HG02571 (cell line): ENCODE results near the gene STX7.
"Not testable (repeated sequence)": the region's sequence is repeated elsewhere in the genome, so short reads cannot be mapped to it uniquely, and the experiment has no call there.

Experiments
- ATAC-seq: cut with Tn5 transposase; IDR thresholded peaks from one replicate; pipeline ENCODE4 v1.9.1; 2021; ENCODE audit warnings: mild to moderate bottlenecking, moderate library complexity; ENCODE audit not compliant: unreplicated experiment

STX7 gene

DNA sequence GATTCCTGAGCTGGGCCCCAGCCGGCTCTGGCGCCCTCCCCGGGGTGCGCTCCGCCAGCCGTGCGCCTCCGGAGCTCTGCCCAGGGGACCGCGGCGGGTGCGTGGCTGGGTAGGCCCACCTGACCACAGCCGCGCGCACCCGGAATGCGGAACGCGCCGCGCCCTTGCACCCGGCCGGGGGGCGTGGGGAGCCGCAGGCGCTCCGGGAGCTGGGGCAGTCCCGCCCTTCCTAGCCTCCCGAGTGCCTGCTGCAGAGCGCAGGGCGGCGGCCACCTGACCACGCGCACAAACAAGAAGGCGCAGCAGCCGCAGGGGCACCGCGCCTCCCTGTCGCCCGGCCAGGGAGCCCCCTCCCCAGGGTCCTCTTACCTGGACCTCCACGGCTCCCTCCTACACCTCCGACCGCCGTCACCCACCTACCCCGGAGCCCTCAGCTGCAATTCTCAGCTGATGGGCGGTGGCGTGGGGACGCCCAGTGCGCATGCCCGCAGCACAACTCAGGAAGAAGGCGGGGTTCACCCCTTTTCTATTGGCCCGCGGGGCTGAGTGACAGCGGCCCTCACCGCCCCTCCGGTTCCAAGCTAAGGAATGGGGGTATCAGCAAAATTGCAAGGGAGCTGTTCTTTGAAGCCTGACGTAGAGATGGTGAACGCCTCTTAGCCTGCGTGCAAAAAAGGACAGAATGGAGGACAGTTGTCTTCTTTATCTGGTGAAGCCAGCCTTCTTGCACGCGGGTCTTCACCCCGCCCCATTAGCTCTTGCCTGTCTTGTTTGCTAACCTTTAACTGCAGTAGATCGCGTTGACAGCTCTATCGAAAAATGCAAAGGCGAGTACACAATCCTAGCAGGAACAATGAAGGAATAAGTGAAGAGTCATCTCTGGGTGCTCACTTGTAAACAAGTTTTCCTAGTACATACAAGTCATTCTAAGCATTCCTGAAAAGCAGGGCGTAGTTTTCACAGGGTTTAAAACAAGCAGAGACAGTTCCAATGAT, at the start of gene STX7:
Gene STX7 (minus strand): TSS at position 479 of the 995 bp plus-strand sequence. CDS start 9,586 bp downstream, outside the sequence.
- ATAC-seq: peak; percentile 94

GRCh38 chr6:132560087-132560486, 47.2 kb upstream of the STX7 start:
- ATAC-seq: not testable (repeated sequence)

DNA sequence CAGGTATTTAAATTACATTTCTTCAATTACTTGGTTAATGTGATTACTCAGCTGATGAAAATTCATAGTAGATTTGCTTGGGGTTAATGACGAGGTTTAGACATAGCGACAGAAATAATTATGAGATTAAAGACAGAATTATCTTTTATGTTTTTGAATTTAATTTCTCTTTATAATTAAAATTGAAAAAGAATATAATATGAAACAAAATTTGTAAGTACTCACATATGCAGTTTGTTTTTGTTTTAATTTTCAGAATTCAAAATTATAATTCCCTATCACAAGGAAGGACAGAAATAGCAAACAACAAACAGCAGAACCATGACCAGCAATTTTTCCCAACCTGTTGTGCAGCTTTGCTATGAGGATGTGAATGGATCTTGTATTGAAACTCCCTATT, 39.5 kb upstream of the STX7 start, which contains the start of gene TAAR8:
Gene TAAR8 (plus strand): TSS at position 301 of the 400 bp plus-strand sequence. CDS start 21 bp downstream, at position 322.
- no peak for ATAC-seq

DNA sequence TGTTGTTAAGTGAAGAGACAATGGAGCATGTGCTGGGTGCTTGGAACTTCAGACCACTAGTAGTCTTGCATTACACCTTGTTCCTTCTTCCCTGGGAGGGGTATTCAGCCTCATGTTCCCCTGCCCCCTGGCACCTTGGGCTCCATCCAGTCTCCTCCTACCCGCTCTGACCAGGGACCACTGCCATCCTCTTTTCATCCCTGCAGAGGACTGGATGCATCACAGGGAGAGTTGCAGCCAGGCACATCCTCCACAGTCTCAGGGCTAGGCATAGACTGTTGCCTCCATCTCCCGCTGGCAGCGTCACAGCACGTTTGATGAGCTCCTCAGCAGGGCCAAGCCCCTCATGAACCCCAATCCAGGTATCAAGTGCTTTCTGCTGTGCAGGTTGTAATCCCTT, 38.3 kb upstream of the STX7 start:
- ATAC-seq: no peak

GRCh38 chr6:132548746-132549463, 36.0 kb upstream of the STX7 start:
- ATAC-seq: no peak

GRCh38 chr6:132544826-132545225, 31.9 kb upstream of the STX7 start:
- ATAC-seq: no peak

DNA sequence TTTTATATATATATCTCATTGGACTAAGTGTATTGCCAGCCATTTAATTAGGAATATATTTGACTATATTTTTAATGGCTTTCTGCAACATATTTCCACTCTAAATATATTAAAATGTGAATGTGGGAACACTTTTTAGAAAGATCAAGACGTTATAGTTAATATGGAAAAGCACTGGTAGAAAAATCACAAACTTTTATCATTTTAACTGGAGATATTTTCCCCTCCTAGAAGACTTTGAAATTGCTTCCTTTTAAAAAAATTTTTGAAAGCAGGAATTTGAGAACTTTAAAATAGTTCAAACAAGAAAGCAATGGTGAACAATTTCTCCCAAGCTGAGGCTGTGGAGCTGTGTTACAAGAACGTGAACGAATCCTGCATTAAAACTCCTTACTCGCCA, 25.1 kb upstream of the STX7 start, which contains the start of gene TAAR9:
Gene TAAR9 (plus strand): TSS at position 301 of the 400 bp plus-strand sequence. CDS start 13 bp downstream, at position 314.
- ATAC-seq: no peak

DNA sequence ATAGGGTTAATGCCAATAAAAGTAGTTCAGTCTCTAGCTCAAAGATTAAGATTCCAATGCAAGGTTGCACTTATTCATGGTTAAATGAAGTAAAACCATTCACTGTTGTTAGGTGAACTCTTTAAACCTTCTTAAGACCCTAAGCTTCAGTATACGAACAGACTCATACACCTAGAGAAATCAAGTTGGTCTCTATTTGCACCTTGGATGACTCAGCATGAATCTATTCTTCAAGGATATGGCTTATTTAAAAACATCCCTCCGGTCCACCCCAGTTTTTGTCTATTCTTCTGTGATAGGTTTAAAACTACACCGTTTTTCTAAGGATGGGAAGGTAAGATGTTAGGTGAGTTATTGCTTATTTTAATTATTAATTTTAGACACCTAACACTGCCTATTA, 24.2 kb upstream of the STX7 start:
- ATAC-seq: no peak

DNA sequence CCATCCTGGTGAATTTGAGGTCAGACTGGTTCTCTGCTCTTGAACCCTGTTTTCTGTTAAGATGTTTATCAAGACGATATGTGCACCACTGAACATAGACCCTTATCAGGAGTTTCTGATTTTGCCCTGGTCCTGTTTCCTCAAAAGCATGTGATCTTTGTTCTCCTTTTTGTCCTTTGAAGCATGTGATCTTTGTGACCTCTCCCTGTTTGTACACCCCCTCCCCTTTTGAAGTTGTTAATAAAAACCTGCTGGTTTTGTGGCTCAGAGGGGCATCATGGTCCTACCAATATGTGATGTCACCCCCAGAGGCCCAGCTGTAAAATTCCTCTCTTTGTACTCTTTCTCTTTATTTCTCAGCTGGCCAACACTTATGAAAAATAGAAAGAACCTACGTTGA, 21.6 kb upstream of the STX7 start:
- ATAC-seq: not testable (repeated sequence)

DNA sequence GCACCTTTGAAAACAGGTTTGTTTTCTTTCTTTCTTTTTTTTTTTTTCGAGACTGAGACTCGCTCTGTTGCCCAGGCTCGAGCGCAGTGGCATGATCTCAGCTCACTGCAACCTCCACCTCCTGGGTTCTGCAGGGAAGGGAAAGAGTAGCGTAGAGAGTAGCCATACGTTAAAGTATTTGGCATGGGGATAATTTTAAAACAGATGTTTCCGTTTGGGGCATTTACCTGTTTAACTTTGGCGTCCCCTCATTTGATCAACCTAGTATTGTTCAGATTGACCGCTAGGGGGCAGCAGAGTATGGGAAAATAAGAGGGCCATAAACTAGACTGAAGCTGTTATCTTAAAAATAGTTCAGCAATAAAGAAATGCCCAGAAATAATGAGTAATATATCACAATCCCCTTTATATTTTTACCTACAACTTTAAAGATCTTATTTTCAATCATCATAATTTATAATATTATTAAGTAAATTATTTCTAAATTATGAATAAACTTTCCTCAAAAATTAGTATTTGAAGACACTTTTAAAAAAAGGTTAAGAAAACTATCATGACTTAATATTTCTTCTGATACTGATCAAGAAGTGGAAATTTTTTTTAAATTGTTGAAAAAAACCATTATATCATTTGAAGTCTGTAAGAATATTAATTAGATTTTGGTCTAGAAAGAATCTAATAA, 17.5 kb upstream of the STX7 start:
- ATAC-seq: peak; percentile 94

DNA sequence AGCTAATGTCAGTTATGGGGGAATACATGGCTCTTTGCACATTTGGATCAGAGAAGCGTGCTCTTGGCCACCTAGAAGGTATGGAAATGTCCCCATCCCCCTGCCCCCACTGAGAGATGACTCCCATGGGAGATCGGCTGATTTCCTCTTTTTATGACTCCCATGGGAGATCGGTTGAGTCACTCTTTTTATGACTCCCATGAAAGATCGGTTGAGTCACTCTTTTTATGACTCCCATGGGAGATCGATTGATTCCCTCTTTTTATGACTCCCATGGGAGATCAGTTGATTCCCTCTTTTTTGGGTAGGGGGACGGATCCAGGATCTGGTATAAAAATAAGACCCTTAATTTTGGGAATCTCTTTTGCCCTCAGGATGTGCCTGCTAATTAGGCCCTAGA, 14.9 kb upstream of the STX7 start:
- ATAC-seq: no peak

- ATAC-seq: no peak
Measured at GRCh38 chr6:132526461-132526860, 13.5 kb upstream of the STX7 start.

DNA sequence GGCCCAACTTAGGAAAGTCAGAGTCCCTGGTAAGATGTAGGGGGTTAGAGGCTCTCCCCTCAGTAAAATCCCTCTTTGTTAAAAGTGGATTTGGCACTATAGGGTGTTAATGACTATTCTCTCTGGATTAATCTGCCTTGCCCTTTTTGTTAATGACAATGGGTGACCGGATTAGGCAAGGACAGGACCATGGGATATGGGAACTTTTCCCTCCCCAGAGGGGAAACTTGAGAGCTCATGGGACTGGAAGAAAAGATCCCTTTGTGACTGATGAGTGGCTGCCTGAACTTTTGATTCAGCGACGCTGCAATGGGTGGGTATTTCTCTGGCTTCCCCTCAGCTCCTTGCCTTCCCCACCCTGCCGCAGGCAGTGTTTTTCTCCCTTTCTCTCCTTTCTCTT, 12.9 kb upstream of the STX7 start:
- ATAC-seq: no peak

- no peak for ATAC-seq
Measured at GRCh38 chr6:132524646-132525045, 11.7 kb upstream of the STX7 start.

DNA sequence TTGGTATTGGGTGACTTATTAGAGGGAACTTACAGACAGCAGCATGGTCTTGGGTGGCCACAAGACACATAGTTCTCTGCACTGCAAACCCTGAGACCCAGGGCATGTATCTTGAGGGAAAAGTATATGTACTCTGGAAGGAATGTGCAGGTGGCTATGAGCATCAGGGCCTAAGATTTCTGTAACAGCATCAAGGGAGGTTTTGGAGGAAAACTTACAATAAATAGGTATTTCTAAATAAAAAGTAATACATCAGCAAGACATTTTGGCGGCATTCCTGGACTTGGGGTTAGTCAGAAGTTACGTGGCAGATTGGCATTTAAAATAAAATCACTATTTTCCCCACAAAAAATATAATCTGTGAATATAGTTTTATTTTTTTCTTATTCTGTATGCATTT, 8.0 kb upstream of the STX7 start:
- ATAC-seq: no peak

DNA sequence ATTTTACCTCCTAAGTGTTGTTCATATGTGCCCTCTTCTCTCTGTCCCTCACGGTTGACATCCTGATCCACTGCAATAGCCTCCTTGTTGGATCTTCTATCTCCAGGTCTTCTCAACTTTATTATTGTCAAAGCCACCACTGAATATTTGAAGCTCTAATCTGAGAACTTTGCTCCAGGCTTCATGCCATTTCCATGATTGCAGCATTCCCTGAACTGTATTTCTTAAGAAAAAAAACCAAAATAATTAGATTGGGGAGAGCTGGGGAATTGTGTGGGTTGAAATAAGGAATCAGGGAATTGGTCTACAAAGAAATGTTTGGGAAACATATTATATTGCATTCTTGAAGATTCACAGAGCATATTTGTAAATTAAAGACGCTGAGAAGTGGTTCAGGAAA, 2.5 kb upstream of the STX7 start:
- no peak for ATAC-seq

DNA sequence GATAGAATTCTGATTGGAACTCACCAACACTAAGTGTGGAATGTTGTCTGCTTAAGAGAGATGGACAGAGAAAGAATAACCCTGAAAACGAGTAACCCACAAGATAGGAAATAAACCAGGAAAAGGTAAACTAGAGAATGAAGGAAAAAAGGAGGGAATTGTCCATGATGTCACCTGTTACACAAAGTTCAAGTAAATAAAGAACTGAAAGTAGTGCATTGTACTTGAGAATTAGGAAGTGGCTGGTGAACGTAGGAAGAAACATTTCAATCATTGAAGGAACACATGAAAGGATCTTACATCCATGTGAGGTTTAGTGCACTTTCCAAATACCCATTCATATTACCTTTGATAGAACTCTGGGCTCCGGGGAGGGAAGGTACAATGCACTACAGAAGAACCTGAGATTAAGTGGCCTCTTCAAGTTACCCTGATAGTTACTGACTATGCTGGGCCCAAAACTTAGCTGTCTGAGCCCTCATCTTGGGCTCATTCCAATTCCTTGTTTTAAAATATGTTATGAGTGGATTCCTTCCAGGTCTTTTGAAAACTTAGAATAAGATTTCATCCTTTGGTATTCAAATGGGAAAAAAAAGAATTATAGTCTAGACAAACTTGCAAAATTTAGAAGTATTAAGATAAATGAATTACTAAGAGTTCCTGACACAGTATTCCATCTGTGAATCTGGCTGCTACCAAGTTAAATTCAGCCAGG, 1.1 kb upstream of the STX7 start:
- ATAC-seq: no peak

DNA sequence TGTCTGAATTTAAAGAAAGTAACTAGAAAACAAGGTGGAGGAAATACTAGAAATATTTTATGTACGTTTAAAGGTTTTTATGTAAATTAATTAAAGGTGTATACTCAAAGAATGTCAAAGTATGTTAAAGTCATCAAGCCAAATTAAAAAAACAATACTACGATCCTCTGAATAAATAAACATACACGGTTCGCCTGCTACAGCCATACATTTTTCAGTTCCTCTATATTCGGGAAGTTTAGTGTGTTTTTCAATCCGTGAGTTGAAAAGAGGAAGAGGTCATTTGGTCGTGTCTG, 626 bp downstream of the STX7 start:
- no peak for ATAC-seq

DNA sequence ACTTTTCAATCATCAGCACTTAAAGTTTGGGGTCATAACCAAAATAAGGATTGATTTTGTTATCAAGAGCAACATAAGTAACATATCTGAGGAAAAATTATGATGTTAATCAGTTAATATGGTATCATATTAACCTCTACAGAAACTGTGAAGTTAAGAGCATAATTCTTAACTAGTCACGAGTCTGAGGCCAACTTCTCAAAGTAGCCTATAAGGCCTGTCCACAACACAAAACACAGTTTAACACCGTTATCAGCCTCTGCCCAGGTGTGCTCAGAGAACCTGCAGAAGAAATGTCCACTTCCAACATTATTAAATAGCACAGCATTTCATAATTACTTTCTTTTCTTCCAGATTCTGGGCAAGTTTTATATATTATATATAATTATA, 1.1 kb downstream of the STX7 start:
- ATAC-seq: no peak

DNA sequence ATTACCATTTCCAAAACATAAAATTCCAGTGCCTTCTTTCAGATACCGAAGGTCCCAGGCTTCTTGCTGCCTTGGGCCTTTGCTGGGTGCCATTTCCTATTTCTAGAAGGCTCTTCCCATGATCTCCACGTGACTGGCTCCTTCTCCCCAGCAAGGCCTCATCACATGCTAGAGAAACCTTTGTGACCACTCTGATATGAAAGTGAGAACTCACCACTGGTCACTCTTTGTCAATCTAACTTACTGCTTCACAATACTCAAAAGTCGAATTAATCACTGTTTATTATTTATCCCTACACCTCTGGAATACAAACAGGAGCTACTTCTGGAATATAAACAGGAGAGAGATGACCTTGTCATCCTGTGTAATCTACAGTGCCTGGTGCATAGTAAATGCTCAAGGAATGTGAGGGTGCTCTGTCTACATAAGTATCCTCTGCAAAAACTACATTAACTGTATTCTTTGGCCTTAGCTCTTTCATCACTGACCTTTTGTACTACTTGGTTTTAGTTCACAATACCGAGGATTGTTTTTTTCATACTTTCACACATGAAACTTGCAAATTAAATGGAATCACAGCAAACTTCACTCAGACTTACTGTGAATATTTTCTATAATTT, 1.6 kb downstream of the STX7 start:
- ATAC-seq: peak; percentile 18
